Subcutaneous adipose tissue (tissue), 4 donors: ENCODE data around the gene PCK2. TPM values are rescaled to one million over a fixed set of nuclear protein-coding genes. Genes with fewer than 3 reads are reported as not detected.

Source experiments
- CTCF ChIP-seq: fragments of 450-650 bp; IDR thresholded peaks from one replicate; pipeline ENCODE4 v1.5.1; 2016; ENCODE audit warnings: low read depth, mild to moderate bottlenecking, control low read depth, antibody characterized with exemption, moderate library complexity
- total RNA-seq, 4 donors: library from RNA; depleted of rRNA; stranded (reverse); fragments of >200 nt; gene quantifications; one replicate each; pipeline ENCODE4 v1.1.0, GENCODE V29; 2016

The PCK2 gene
- total RNA-seq, 4 donors from 2014 or later, result 24.0 to 125 (median 53.1) TPM

GRCh38 chr14:24122416-24122815 is 28.3 kb downstream of the PCK2 start:
- no peak for TF ChIP-seq CTCF

- TF ChIP-seq CTCF, result no peak
Measured at GRCh38 chr14:24122898-24123297, 28.8 kb downstream of the PCK2 start.

- TF ChIP-seq CTCF, result no peak
Measured at GRCh38 chr14:24123424-24124417, 29.6 kb downstream of the PCK2 start.

- no peak for TF ChIP-seq CTCF
Measured at GRCh38 chr14:24126939-24127338, 32.8 kb downstream of the PCK2 start.

GRCh38 chr14:24127673-24128072 is 33.6 kb downstream of the PCK2 start:
- no peak for TF ChIP-seq CTCF

- no peak for TF ChIP-seq CTCF
Measured at GRCh38 chr14:24129410-24129998, 35.4 kb downstream of the PCK2 start.

- TF ChIP-seq CTCF, result no peak
Measured at GRCh38 chr14:24130380-24130716, 36.2 kb downstream of the PCK2 start, which contains the start of gene FITM1. Gene FITM1, plus strand, starts transcription at chr14:24130659. Its CDS starts 905 bp downstream, at chr14:24131564.
